SK-N-MC (cell line): ENCODE data around the gene DMXL2.

ENCODE experiments used
- EZH2 ChIP-seq: fragments of 200-600 bp; sonication (generic); IDR thresholded peaks from one replicate; pipeline ENCODE4 v1.6.1; 2017; ENCODE audit warnings: antibody characterized with exemption
- FOXP2 ChIP-seq: optimal IDR thresholded peaks from 2 replicates; pipeline ENCODE3; 2011; ENCODE audit warnings: mild to moderate bottlenecking, moderate library complexity; ENCODE audit not compliant: insufficient read depth; ENCODE audit errors: extremely low read length, control extremely low read depth
- POLR2AphosphoS5 ChIP-seq: IDR thresholded peaks from 2 replicates; pipeline ENCODE4 v1.6.1; 2012; ENCODE audit warnings: mild to moderate bottlenecking, low read depth, low read length, borderline replicate concordance

- no peak for TF ChIP-seq EZH2
- TF ChIP-seq POLR2AphosphoS5: no peak
- no peak for TF ChIP-seq FOXP2
Observed at GRCh38 chr15:51444112-51444511, 178.5 kb downstream of the DMXL2 start.
